ENCODE data around the gene FCSK. TPM values are rescaled to one million over a fixed set of nuclear protein-coding genes. Genes with fewer than 3 reads are reported as not detected.

Gene FCSK
- total RNA-seq, 3 donors from 2014 or later, result 30.1 to 47.4 (median 33.0) TPM

GRCh38 chr16:70474320-70475053 lies 20.1 kb downstream of the FCSK start:
- no peak for ATAC-seq
- peak in 1 of 3 donors; percentile 44 for DNase-seq
- Histone ChIP-seq H3K9me3 (no peaks in the 10 kb centered on the region), H3K36me3 (ENCODE audit: low read depth) (peaks cover 5% of the 10 kb centered on the region), H3K4me3 (no peak overlapping the region), H3K4me1 (ENCODE audit: low read depth) (no peaks in the 10 kb centered on the region)
- TF ChIP-seq CTCF (IDR thresholded peaks at IDR 0.05), result no peak
- intact Hi-C loops (cut with DNase I, micrococcal nuclease), result no loop called here

- no peak overlapping the region for H3K4me3 ChIP-seq
- peaks cover 5% of the 10 kb centered on the region for H3K36me3 ChIP-seq (ENCODE audit: low read depth)
- intact Hi-C loops (cut with DNase I, micrococcal nuclease), result no loop called here
- ATAC-seq (no peak), DNase-seq (peak in 1 of 3 donors; percentile 44)
- no peak for TF ChIP-seq CTCF (IDR thresholded peaks at IDR 0.05)
- no peaks in the 10 kb centered on the region for H3K4me1 ChIP-seq (ENCODE audit: low read depth)
- H3K9me3 ChIP-seq, result no peaks in the 10 kb centered on the region
Measured at GRCh38 chr16:70475054-70475871, 20.9 kb downstream of the FCSK start.

GRCh38 chr16:70476272-70477020 lies 22.1 kb downstream of the FCSK start:
- ATAC-seq (peak; percentile 12), DNase-seq (no peak)
- no peak overlapping the region for H3K4me3 ChIP-seq
- peaks cover 5% of the 10 kb centered on the region for H3K36me3 ChIP-seq (ENCODE audit: low read depth)
- no peaks in the 10 kb centered on the region for H3K9me3 ChIP-seq
- H3K4me1 ChIP-seq (ENCODE audit: low read depth), result no peaks in the 10 kb centered on the region
- TF ChIP-seq CTCF (IDR thresholded peaks at IDR 0.05), result no peak
- intact Hi-C loops (cut with DNase I, micrococcal nuclease), result no loop called here

GRCh38 chr16:70478169-70478568 lies 23.8 kb downstream of the FCSK start:
- DNase-seq (no peak), ATAC-seq (no peak)
- Histone ChIP-seq H3K36me3 (ENCODE audit: low read depth) (peaks cover 5% of the 10 kb centered on the region), H3K9me3 (no peaks in the 10 kb centered on the region), H3K4me3 (no peak overlapping the region), H3K4me1 (ENCODE audit: low read depth) (no peaks in the 10 kb centered on the region)
- no peak for TF ChIP-seq CTCF (IDR thresholded peaks at IDR 0.05)
- intact Hi-C loops (cut with DNase I, micrococcal nuclease), result no loop called here

- intact Hi-C loops (cut with DNase I, micrococcal nuclease), result no loop called here
- no peaks in the 10 kb centered on the region for H3K4me1 ChIP-seq (ENCODE audit: low read depth)
- TF ChIP-seq CTCF (IDR thresholded peaks at IDR 0.05), result no peak
- ATAC-seq (no peak), DNase-seq (no peak)
- no peaks in the 10 kb centered on the region for H3K9me3 ChIP-seq
- no peak overlapping the region for H3K4me3 ChIP-seq
- peaks cover 5% of the 10 kb centered on the region for H3K36me3 ChIP-seq (ENCODE audit: low read depth)
Measured at GRCh38 chr16:70478912-70479341, 24.5 kb downstream of the FCSK start.
